Panc1 (cell line): ENCODE measurements around the gene TBC1D22A.

Experiments
- POLR2AphosphoS5 ChIP-seq: IDR thresholded peaks from 2 replicates; pipeline ENCODE4 v1.6.1; 2012; ENCODE audit warnings: mild to moderate bottlenecking, low read depth, low read length, moderate library complexity
- SIN3A ChIP-seq: IDR thresholded peaks from 2 replicates; pipeline ENCODE4 v1.6.1; 2012; ENCODE audit warnings: low read depth, mild to moderate bottlenecking, low read length, moderate library complexity, borderline replicate concordance; ENCODE audit not compliant: insufficient read depth
- TCF7L2 ChIP-seq: IDR thresholded peaks from 2 replicates; pipeline ENCODE4 v1.6.1; 2011; ENCODE audit warnings: mild to moderate bottlenecking, low read depth, low read length, inconsistent platforms
- TF ChIP-seq, protein P1 (sequence below): fragments of 450-650 bp; IDR thresholded peaks from 2 replicates; pipeline ENCODE4 v1.5.1; 2017; ENCODE audit warnings: mild to moderate bottlenecking
- TF ChIP-seq, protein P2 (sequence below), 2 experiments: IDR thresholded peaks; 2 replicates each; pipeline ENCODE4 v1.6.1; 2011 to 2012; ENCODE audit warnings: low read depth in 2 of 2, control low read depth in 1 of 2, low read length in 1 of 2, mild to moderate bottlenecking in 1 of 2, moderate library complexity in 1 of 2; ENCODE audit not compliant: insufficient read depth in 1 of 2

DNA sequence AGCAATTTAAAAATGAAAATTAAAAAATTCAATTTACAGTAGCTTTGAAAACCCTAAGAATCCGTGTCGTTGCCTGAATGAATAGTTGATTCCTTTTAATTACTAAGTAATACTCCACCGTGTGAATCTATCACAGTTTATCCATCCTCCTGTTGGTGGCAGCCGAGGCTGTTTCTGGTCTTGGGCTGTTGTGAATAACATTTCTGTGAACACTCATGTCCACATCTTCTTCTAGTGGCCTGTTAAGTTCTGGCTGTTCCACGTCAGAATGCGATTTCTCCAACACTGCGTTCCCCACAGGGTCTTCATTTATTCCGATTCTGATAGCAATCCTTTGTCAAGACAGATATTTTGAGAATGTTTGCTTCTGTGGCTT, 223.0 kb downstream of the TBC1D22A start:
- TF ChIP-seq, protein P1, sequence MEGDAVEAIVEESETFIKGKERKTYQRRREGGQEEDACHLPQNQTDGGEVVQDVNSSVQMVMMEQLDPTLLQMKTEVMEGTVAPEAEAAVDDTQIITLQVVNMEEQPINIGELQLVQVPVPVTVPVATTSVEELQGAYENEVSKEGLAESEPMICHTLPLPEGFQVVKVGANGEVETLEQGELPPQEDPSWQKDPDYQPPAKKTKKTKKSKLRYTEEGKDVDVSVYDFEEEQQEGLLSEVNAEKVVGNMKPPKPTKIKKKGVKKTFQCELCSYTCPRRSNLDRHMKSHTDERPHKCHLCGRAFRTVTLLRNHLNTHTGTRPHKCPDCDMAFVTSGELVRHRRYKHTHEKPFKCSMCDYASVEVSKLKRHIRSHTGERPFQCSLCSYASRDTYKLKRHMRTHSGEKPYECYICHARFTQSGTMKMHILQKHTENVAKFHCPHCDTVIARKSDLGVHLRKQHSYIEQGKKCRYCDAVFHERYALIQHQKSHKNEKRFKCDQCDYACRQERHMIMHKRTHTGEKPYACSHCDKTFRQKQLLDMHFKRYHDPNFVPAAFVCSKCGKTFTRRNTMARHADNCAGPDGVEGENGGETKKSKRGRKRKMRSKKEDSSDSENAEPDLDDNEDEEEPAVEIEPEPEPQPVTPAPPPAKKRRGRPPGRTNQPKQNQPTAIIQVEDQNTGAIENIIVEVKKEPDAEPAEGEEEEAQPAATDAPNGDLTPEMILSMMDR = no peak
- TF ChIP-seq POLR2AphosphoS5 = no peak
- TF ChIP-seq, protein P2, sequence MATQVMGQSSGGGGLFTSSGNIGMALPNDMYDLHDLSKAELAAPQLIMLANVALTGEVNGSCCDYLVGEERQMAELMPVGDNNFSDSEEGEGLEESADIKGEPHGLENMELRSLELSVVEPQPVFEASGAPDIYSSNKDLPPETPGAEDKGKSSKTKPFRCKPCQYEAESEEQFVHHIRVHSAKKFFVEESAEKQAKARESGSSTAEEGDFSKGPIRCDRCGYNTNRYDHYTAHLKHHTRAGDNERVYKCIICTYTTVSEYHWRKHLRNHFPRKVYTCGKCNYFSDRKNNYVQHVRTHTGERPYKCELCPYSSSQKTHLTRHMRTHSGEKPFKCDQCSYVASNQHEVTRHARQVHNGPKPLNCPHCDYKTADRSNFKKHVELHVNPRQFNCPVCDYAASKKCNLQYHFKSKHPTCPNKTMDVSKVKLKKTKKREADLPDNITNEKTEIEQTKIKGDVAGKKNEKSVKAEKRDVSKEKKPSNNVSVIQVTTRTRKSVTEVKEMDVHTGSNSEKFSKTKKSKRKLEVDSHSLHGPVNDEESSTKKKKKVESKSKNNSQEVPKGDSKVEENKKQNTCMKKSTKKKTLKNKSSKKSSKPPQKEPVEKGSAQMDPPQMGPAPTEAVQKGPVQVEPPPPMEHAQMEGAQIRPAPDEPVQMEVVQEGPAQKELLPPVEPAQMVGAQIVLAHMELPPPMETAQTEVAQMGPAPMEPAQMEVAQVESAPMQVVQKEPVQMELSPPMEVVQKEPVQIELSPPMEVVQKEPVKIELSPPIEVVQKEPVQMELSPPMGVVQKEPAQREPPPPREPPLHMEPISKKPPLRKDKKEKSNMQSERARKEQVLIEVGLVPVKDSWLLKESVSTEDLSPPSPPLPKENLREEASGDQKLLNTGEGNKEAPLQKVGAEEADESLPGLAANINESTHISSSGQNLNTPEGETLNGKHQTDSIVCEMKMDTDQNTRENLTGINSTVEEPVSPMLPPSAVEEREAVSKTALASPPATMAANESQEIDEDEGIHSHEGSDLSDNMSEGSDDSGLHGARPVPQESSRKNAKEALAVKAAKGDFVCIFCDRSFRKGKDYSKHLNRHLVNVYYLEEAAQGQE (IDR thresholded peaks at IDR 0.05; ENCODE audit: insufficient read depth in 1 of 2, low read depth in 2 of 2, low read length in 1 of 2) = no peak
- TF ChIP-seq TCF7L2 = no peak
- TF ChIP-seq SIN3A = no peak
